ENCODE data around the gene MPPE1.

MPPE1 gene

GRCh38 chr18:11884396-11885030, 23.6 kb downstream of the MPPE1 start:
- Mint-ChIP-seq H3K36me3 (peaks cover 16% of the 10 kb centered on the region), H3K27ac (peak overlapping the region; percentile 9), H3K4me1 (peaks cover 17% of the 10 kb centered on the region), H3K9me3 (no peaks in the 10 kb centered on the region), H3K27me3 (no peaks in the 10 kb centered on the region), H3K4me3 (no peak overlapping the region)
- ATAC-seq (ENCODE audit: low read depth) (no peak), DNase-seq (ENCODE audit: low spot score in 2 of 2) (no peak)

- DNase-seq (ENCODE audit: low spot score in 2 of 2) (peak in 1 of 2 donors; percentile 59), ATAC-seq (ENCODE audit: low read depth) (peak; percentile 99)
- H3K9me3 Mint-ChIP-seq, result no peaks in the 10 kb centered on the region
- peak overlapping the region; percentile 4 for H3K4me3 Mint-ChIP-seq
- peak overlapping the region; percentile 72 for H3K27ac Mint-ChIP-seq
- H3K4me1 Mint-ChIP-seq, result peaks cover 17% of the 10 kb centered on the region
- peaks cover 14% of the 10 kb centered on the region for H3K36me3 Mint-ChIP-seq
- H3K27me3 Mint-ChIP-seq, result no peaks in the 10 kb centered on the region
Measured at GRCh38 chr18:11883153-11883552, 25.0 kb downstream of the MPPE1 start.

GRCh38 chr18:11882636-11883035, 25.5 kb downstream of the MPPE1 start:
- no peak for DNase-seq (ENCODE audit: low spot score in 2 of 2)
- Mint-ChIP-seq H3K27ac (peak overlapping the region; percentile 72), H3K9me3 (no peaks in the 10 kb centered on the region), H3K4me3 (no peak overlapping the region), H3K27me3 (no peaks in the 10 kb centered on the region), H3K4me1 (peaks cover 17% of the 10 kb centered on the region), H3K36me3 (peaks cover 12% of the 10 kb centered on the region)
- no peak for ATAC-seq (ENCODE audit: low read depth)

GRCh38 chr18:11880586-11881304, 27.4 kb downstream of the MPPE1 start:
- Mint-ChIP-seq H3K36me3 (peaks cover 10% of the 10 kb centered on the region), H3K4me3 (no peak overlapping the region), H3K27ac (no peak overlapping the region), H3K4me1 (peaks cover 17% of the 10 kb centered on the region), H3K27me3 (no peaks in the 10 kb centered on the region), H3K9me3 (no peaks in the 10 kb centered on the region)
- DNase-seq (ENCODE audit: low spot score in 2 of 2), result no peak
- ATAC-seq (ENCODE audit: low read depth), result no peak

GRCh38 chr18:11877497-11878135, 30.5 kb downstream of the MPPE1 start:
- H3K36me3 Mint-ChIP-seq, result peaks cover 2% of the 10 kb centered on the region
- no peak overlapping the region for H3K4me3 Mint-ChIP-seq
- peaks cover 4% of the 10 kb centered on the region for H3K4me1 Mint-ChIP-seq
- H3K9me3 Mint-ChIP-seq, result no peaks in the 10 kb centered on the region
- ATAC-seq (ENCODE audit: low read depth), result no peak
- DNase-seq (ENCODE audit: low spot score in 2 of 2), result no peak
- no peak overlapping the region for H3K27ac Mint-ChIP-seq
- peaks cover 2% of the 10 kb centered on the region for H3K27me3 Mint-ChIP-seq

- no peaks in the 10 kb centered on the region for H3K9me3 Mint-ChIP-seq
- H3K4me1 Mint-ChIP-seq, result peaks cover 5% of the 10 kb centered on the region
- ATAC-seq (ENCODE audit: low read depth) (no peak), DNase-seq (ENCODE audit: low spot score in 2 of 2) (no peak)
- peaks cover 2% of the 10 kb centered on the region for H3K36me3 Mint-ChIP-seq
- H3K27me3 Mint-ChIP-seq, result peaks cover 2% of the 10 kb centered on the region
- H3K4me3 Mint-ChIP-seq, result no peak overlapping the region
- no peak overlapping the region for H3K27ac Mint-ChIP-seq
Measured at GRCh38 chr18:11874676-11875075, 33.4 kb downstream of the MPPE1 start.

- peaks cover 3% of the 10 kb centered on the region for H3K27me3 Mint-ChIP-seq
- peaks cover 5% of the 10 kb centered on the region for H3K4me1 Mint-ChIP-seq
- H3K36me3 Mint-ChIP-seq, result peaks cover 2% of the 10 kb centered on the region
- no peak for DNase-seq (ENCODE audit: low spot score in 2 of 2)
- no peak for ATAC-seq (ENCODE audit: low read depth)
- H3K9me3 Mint-ChIP-seq, result no peaks in the 10 kb centered on the region
- H3K27ac Mint-ChIP-seq, result no peak overlapping the region
- H3K4me3 Mint-ChIP-seq, result no peak overlapping the region
Measured at GRCh38 chr18:11873670-11874340, 34.3 kb downstream of the MPPE1 start.

- ATAC-seq (ENCODE audit: low read depth) (peak; percentile 51), DNase-seq (ENCODE audit: low spot score in 2 of 2) (peak in 1 of 2 donors; percentile 5)
- H3K4me3 Mint-ChIP-seq, result no peak overlapping the region
- peaks cover 7% of the 10 kb centered on the region for H3K27me3 Mint-ChIP-seq
- H3K36me3 Mint-ChIP-seq, result peaks cover 2% of the 10 kb centered on the region
- no peaks in the 10 kb centered on the region for H3K9me3 Mint-ChIP-seq
- peaks cover 9% of the 10 kb centered on the region for H3K4me1 Mint-ChIP-seq
- H3K27ac Mint-ChIP-seq, result no peak overlapping the region
Measured at GRCh38 chr18:11872479-11873136, 35.5 kb downstream of the MPPE1 start.

GRCh38 chr18:11871501-11871900, 36.6 kb downstream of the MPPE1 start:
- DNase-seq (ENCODE audit: low spot score in 2 of 2) (no peak), ATAC-seq (ENCODE audit: low read depth) (no peak)
- H3K27ac Mint-ChIP-seq, result no peak overlapping the region
- peaks cover 7% of the 10 kb centered on the region for H3K27me3 Mint-ChIP-seq
- peaks cover 9% of the 10 kb centered on the region for H3K4me1 Mint-ChIP-seq
- H3K4me3 Mint-ChIP-seq, result no peak overlapping the region
- H3K36me3 Mint-ChIP-seq, result no peaks in the 10 kb centered on the region
- H3K9me3 Mint-ChIP-seq, result no peaks in the 10 kb centered on the region

- H3K27me3 Mint-ChIP-seq, result peaks cover 8% of the 10 kb centered on the region
- no peak overlapping the region for H3K4me3 Mint-ChIP-seq
- ATAC-seq (ENCODE audit: low read depth) (peak; percentile 82), DNase-seq (ENCODE audit: low spot score in 2 of 2) (no peak)
- peaks cover 9% of the 10 kb centered on the region for H3K4me1 Mint-ChIP-seq
- H3K27ac Mint-ChIP-seq, result peak overlapping the region; percentile 45
- H3K36me3 Mint-ChIP-seq, result no peaks in the 10 kb centered on the region
- no peaks in the 10 kb centered on the region for H3K9me3 Mint-ChIP-seq
Measured at GRCh38 chr18:11868230-11868629, 39.9 kb downstream of the MPPE1 start.

GRCh38 chr18:11866764-11867163, 41.4 kb downstream of the MPPE1 start:
- peaks cover 6% of the 10 kb centered on the region for H3K4me1 Mint-ChIP-seq
- peaks cover 9% of the 10 kb centered on the region for H3K27me3 Mint-ChIP-seq
- H3K27ac Mint-ChIP-seq, result no peak overlapping the region
- DNase-seq (ENCODE audit: low spot score in 2 of 2), result no peak
- no peaks in the 10 kb centered on the region for H3K36me3 Mint-ChIP-seq
- no peak for ATAC-seq (ENCODE audit: low read depth)
- H3K9me3 Mint-ChIP-seq, result no peaks in the 10 kb centered on the region
- H3K4me3 Mint-ChIP-seq, result no peak overlapping the region

- Mint-ChIP-seq H3K36me3 (no peaks in the 10 kb centered on the region), H3K27ac (no peak overlapping the region), H3K4me3 (no peak overlapping the region), H3K9me3 (no peaks in the 10 kb centered on the region), H3K4me1 (peaks cover 5% of the 10 kb centered on the region), H3K27me3 (peaks cover 11% of the 10 kb centered on the region)
- no peak for DNase-seq (ENCODE audit: low spot score in 2 of 2)
- ATAC-seq (ENCODE audit: low read depth), result no peak
Measured at GRCh38 chr18:11866329-11866728, 41.8 kb downstream of the MPPE1 start.

GRCh38 chr18:11865071-11865470, 43.0 kb downstream of the MPPE1 start:
- Mint-ChIP-seq H3K4me1 (peaks cover 4% of the 10 kb centered on the region), H3K4me3 (no peak overlapping the region), H3K27ac (no peak overlapping the region)

More at GRCh38 chr18:11865071-11865470, 43.0 kb downstream of the MPPE1 start:
- ATAC-seq (ENCODE audit: low read depth) (no peak), DNase-seq (ENCODE audit: low spot score in 2 of 2) (no peak)
- H3K36me3 Mint-ChIP-seq, result no peaks in the 10 kb centered on the region
- H3K27me3 Mint-ChIP-seq, result peaks cover 11% of the 10 kb centered on the region
- no peaks in the 10 kb centered on the region for H3K9me3 Mint-ChIP-seq

Measured in memory B cell (primary cell).